ENCODE results near the gene CLEC4C. TPM values are rescaled to one million over a fixed set of nuclear protein-coding genes. Genes with fewer than 3 reads are reported as not detected.
"Not testable (repeated sequence)": the region's sequence is repeated elsewhere in the genome, so short reads cannot be mapped to it uniquely, and the experiment has no call there.

The CLEC4C gene
- total and polyA plus RNA-seq, 9 donors: 0.12 to 0.47 TPM; not detected in 7

- 45 to 63% (median 53%) methylated on average over 2 of the region's 2 CpGs for WGBS, 3 donors
- no peaks in the 10 kb centered on the region for H3K36me3 ChIP-seq
- TF ChIP-seq POLR2A (IDR thresholded peaks at IDR 0.05) (no peak), CTCF (IDR thresholded peaks at IDR 0.05) (no peak), EP300 (IDR thresholded peaks at IDR 0.05) (no peak)
- H3K9me3 ChIP-seq: no peaks in the 10 kb centered on the region
- H3K27me3 ChIP-seq: no peaks in the 10 kb centered on the region
- intact Hi-C loops (cut with DNase I): no loop called here
- no peak overlapping the region for H3K27ac ChIP-seq
- no peaks in the 10 kb centered on the region for H3K4me1 ChIP-seq (ENCODE audit: insufficient read depth)
- no peak overlapping the region for H3K4me3 ChIP-seq
- DNase-seq: no peak
These were observed 37.5 kb upstream of the CLEC4C start for GRCh38 chr12:7784701-7785100.

GRCh38 chr12:7783433-7783832 is 36.3 kb upstream of the CLEC4C start:
- intact Hi-C loops (cut with DNase I); H3K36me3 ChIP-seq; H3K27ac ChIP-seq; H3K4me3 ChIP-seq; H3K9me3 ChIP-seq; DNase-seq; H3K4me1 ChIP-seq (ENCODE audit: insufficient read depth); H3K27me3 ChIP-seq: not testable (repeated sequence)
- 87 to 94% (median 90%) methylated on average over 9 of the region's 9 CpGs for WGBS, 3 donors

- Histone ChIP-seq H3K9me3 (no peaks in the 10 kb centered on the region), H3K36me3 (no peaks in the 10 kb centered on the region), H3K27me3 (no peaks in the 10 kb centered on the region), H3K27ac (no peak overlapping the region), H3K4me3 (no peak overlapping the region), H3K4me1 (ENCODE audit: insufficient read depth) (no peaks in the 10 kb centered on the region)
- intact Hi-C loops (cut with DNase I): no loop called here
- TF ChIP-seq CTCF (IDR thresholded peaks at IDR 0.05) (no peak), POLR2A (IDR thresholded peaks at IDR 0.05) (no peak), EP300 (IDR thresholded peaks at IDR 0.05) (no peak)
- 89 to 90% (median 89%) methylated on average over 6 of the region's 6 CpGs for WGBS, 3 donors
- DNase-seq: no peak
These were observed 34.9 kb upstream of the CLEC4C start for GRCh38 chr12:7782055-7782454.

- Histone ChIP-seq H3K36me3 (no peaks in the 10 kb centered on the region), H3K27ac (no peak overlapping the region), H3K27me3 (no peaks in the 10 kb centered on the region), H3K4me3 (no peak overlapping the region), H3K9me3 (no peaks in the 10 kb centered on the region), H3K4me1 (ENCODE audit: insufficient read depth) (no peaks in the 10 kb centered on the region)
- 63 to 73% (median 64%) methylated on average over 3 of the region's 3 CpGs for WGBS, 3 donors
- no peak for DNase-seq
- TF ChIP-seq CTCF (IDR thresholded peaks at IDR 0.05): no peak
- TF ChIP-seq EP300 (IDR thresholded peaks at IDR 0.05): no peak
- TF ChIP-seq POLR2A (IDR thresholded peaks at IDR 0.05): no peak
- intact Hi-C loops (cut with DNase I): no loop called here
These were observed 34.1 kb upstream of the CLEC4C start for GRCh38 chr12:7781274-7781673.

DNA sequence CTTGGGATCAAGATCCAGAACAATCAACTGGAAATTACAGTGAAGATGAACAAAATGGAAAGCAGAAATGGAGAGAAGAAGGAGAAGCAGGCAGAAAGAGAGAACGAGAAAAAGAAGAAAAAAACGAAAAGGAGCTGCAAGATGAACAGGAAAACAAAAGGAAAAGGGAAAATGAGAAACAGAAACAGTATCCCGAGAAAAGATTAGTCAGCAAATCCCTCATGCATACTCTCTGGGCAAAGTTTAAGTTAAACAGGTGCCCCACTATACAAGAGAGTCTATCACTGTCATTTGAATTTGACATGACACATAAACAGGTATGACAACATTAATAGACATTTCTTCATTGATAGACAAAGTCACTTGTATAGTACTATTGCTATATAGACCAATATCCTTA is 22.8 kb upstream of the CLEC4C start:
- no peak overlapping the region for H3K4me3 ChIP-seq
- H3K9me3 ChIP-seq: no peaks in the 10 kb centered on the region
- no peaks in the 10 kb centered on the region for H3K36me3 ChIP-seq
- WGBS, 3 donors: 59 to 79% (median 60%) methylated on average over 3 of the region's 3 CpGs
- H3K4me1 ChIP-seq (ENCODE audit: insufficient read depth): no peaks in the 10 kb centered on the region
- no peaks in the 10 kb centered on the region for H3K27me3 ChIP-seq
- intact Hi-C loops (cut with DNase I): no loop called here
- H3K27ac ChIP-seq: no peak overlapping the region
- DNase-seq: no peak
- TF ChIP-seq EP300 (IDR thresholded peaks at IDR 0.05): no peak
- no peak for TF ChIP-seq CTCF (IDR thresholded peaks at IDR 0.05)
- no peak for TF ChIP-seq POLR2A (IDR thresholded peaks at IDR 0.05)
